T-helper 22 cell (primary cell): Measurements from ENCODE around the gene SLC4A9.

ENCODE experiments used
- DNase-seq: peaks from one replicate; pipeline ENCODE4 v3.0.0-alpha.2; 2020; ENCODE audit warnings: low read depth

Gene SLC4A9

DNA sequence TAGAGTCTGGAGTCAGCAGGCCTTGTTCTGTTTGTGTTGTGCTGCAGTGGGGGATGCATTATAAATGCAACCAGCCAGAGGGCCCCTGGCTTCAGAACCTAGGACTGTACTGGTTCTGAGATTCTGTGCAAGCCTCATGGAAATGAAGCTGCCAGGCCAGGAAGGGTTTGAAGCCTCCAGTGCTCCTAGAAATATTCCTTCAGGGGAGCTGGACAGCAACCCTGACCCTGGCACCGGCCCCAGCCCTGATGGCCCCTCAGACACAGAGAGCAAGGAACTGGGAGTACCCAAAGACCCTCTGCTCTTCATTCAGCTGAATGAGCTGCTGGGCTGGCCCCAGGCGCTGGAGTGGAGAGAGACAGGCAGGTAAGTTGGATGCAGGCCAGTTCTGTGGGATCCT, at the start of gene SLC4A9:
TSS of gene SLC4A9 (plus strand) at position 94 of the 400 bp plus-strand sequence. CDS start at position 137, 43 bp downstream.
- no peak for DNase-seq

- no peak for DNase-seq
Observed at GRCh38 chr5:140310434-140310833, 49.6 kb upstream of the SLC4A9 start.

DNA sequence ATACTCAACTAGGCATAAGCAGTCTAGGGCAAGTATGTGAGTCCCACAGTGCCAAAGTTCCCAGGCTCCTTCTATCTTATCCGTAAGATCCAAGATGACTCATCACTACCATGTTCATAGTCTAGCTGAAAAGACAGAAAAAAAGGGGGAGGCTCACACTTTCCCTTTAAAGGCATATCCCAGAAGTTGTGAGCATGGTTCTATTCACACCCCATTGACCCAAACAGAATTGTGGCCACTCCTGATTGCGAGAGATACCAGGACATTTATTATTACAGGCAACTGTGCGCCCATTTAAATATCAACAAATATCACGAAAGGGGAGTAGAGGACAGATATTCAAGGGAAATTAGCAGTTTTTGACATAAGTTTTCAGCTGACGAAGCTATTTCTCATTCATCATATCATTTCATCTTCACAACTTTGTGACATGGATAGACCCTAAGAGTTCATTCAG, 49.0 kb upstream of the SLC4A9 start:
- no peak for DNase-seq

DNA sequence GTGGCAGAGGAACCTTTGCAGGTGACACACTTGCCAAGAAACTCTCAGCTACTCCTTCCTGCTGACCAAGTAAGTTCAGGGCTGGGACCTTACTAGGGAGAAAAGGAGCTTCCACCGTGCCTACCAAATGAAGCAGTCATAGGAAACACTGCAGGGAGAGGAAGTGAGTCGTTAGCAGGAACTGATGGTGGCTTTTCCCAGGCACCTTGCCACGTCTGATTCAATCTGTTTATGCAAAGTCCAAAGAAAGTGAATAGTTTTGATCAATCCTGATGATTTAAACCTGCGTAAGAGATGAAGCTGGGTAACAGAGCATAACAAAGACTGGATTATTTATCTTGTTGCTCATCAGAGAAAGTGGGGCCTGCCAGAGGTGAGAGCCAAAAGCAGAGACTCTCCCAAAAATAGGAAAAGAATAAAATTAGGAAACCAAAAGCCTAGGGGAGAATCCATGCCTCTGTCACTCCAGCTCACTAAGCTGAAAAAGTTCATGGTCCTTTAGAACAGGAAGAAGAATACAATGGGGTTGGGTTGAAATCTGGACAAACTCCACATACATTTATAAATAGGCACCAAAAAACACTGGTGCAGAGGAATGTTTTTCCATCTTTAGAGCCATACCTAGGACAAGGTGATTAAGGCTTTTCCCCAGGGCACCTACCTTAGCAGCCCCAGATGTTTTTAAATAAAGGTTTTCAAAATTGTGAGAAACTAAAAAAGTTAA, 47.8 kb upstream of the SLC4A9 start:
- no peak for DNase-seq

GRCh38 chr5:140312791-140313189, 47.2 kb upstream of the SLC4A9 start:
- no peak for DNase-seq

DNA sequence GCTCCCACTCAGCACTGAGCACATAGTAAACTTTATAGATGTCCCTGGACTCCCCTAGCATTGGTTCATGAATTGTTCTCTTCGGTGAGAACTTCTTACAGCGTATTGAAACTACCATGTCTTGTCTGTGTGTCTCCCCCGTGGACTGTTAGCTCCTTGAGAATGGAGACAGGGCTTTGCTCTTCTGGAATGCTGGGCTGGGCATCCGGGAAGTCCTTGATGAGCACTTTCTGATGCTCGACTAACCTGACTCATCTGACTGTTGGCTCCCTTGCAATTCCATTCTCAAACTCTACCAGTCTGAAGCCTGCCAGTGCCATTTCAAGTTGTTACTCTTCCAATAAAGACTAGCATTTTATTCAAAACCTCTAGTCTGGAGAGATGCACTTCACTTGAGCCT, 42.1 kb upstream of the SLC4A9 start:
- no peak for DNase-seq

GRCh38 chr5:140318792-140319191, 41.2 kb upstream of the SLC4A9 start:
- no peak for DNase-seq

DNA sequence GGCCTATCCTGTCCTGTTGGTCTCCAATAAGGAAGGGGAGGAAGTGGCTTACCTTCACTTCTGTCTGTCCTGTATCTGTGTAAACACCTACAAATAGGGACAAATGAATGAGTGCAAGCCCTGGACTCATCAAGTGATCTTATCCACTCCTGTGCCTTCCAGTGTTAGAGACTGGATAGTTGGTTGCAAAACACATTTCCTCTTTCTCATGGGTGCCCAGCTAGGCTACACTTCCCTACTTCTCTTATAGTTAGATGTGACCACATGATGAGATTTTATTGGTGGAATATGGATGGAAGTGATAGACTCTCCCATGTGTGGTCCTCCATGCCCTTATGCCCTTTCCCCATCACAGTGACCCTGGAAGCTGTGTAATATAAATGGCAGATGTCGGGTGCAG, 40.2 kb upstream of the SLC4A9 start:
- DNase-seq, result no peak

DNA sequence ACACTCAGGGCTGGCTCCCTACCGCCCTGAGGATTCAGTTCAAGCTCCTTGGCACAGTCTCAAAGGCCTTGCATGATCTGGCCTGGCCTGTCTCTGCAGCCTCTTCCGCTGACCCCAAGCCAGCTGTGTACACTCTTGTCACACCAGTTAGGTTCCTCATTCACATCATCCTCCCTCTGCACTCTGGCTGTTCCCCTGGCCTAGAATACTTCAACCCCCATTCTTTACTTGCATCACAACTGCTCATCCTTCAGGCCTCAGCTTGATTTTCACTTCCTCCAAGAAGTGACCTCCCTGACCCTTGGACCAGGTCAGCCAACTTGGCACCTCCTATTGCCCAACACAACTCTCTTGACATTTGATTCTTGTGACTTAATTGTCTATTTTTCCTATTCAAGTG, 38.2 kb upstream of the SLC4A9 start:
- no peak for DNase-seq

GRCh38 chr5:140322751-140323731, 37.0 kb upstream of the SLC4A9 start:
- no peak for DNase-seq

- DNase-seq, result no peak
Observed at GRCh38 chr5:140324041-140324600, 35.9 kb upstream of the SLC4A9 start.

- DNase-seq, result no peak
Observed at GRCh38 chr5:140324617-140325241, 35.3 kb upstream of the SLC4A9 start.

- no peak for DNase-seq
Observed at GRCh38 chr5:140325486-140325885, 34.5 kb upstream of the SLC4A9 start.

- DNase-seq, result no peak
Observed at GRCh38 chr5:140327589-140327988, 32.4 kb upstream of the SLC4A9 start.

- DNase-seq, result no peak
Observed at GRCh38 chr5:140328036-140328764, 31.8 kb upstream of the SLC4A9 start.

GRCh38 chr5:140329739-140330481, 30.1 kb upstream of the SLC4A9 start:
- no peak for DNase-seq

- DNase-seq, result no peak
Observed at GRCh38 chr5:140331638-140332037, 28.4 kb upstream of the SLC4A9 start.

DNA sequence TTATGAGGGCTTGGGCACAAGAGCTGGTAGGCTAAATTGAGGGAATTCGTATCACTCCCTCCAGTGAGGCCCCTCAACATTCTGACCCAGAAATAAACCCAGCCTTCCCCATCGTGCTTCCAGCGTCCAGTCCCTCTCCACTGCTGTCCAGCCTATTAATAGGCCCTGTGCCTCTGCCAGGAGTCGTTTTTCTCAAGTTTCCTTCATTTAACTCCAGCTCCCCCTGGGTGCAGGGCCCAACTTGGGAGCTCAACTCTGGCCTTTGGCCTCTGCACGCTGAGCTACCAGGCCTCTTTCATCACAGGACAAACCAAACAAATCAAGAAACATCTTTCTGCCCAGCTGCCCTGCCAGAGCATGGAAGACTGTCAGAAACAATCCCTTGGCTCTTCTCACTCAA, 23.6 kb upstream of the SLC4A9 start:
- DNase-seq, result no peak

- DNase-seq, result no peak
Observed at GRCh38 chr5:140337880-140338279, 22.1 kb upstream of the SLC4A9 start.

DNA sequence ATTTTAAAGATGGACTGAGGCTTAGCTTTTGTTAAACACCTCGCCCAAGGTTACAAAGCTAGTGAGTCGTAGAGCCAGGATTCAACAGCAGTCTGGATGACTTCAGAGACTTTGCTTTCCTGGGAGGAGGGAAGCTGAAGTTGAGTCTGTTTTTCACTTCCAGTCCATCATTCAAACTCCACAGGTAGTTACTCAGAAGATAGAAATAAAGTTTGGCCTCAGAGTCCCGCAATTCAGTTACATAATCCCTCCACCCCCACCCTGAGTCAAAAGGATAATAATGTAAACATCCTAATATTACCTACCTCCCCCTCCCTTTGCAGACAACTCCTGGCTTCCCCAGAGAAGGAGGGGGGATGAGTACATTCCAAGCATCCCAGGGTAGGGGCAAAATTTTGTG, 21.7 kb upstream of the SLC4A9 start:
- no peak for DNase-seq

DNA sequence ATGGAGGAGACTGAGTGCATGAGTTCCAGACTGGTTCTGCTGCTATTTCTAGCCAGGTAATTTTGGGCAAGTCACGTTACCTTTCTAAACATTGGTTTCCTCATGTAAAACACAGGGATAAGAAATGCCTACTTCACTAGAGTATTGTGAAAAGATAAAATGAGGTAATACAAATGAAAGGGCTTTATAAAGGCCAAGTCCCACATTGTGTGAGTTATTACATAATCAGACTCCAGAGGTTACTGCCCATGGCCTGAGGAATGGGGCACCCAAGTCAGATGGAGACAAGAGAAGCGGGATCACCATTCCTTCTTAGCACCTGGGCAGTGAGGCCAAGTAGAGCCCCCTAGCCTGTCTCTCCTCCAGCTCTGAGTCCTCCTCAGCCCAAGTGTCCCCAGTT, 21.1 kb upstream of the SLC4A9 start:
- no peak for DNase-seq
